H1 (cell line): ENCODE measurements around the gene ARHGEF39. TPM values are rescaled to one million over a fixed set of nuclear protein-coding genes. Genes with fewer than 3 reads are reported as not detected.

Experiments
- EP300 ChIP-seq, 2 experiments: IDR thresholded peaks; 1 replicate in 1 of 2; 2 replicates in 1 of 2; pipeline ENCODE4 v1.6.1; 2011 to 2012; ENCODE audit warnings: low read depth in 2 of 2, low read length in 2 of 2, mild to moderate bottlenecking in 2 of 2, borderline replicate concordance in 1 of 2, inconsistent platforms in 1 of 2, moderate library complexity in 1 of 2
- KDM4A ChIP-seq: IDR thresholded peaks from one replicate; pipeline ENCODE4 v1.7.1; 2012; ENCODE audit warnings: low read depth, mild to moderate bottlenecking, moderate library complexity, low read length, inconsistent platforms; ENCODE audit not compliant: severe bottlenecking
- SAP30 ChIP-seq: fragments of 300-600 bp; sonication (generic); IDR thresholded peaks from 2 replicates; pipeline ENCODE4 v1.7.1; 2012; ENCODE audit warnings: low read length, moderate library complexity, mild to moderate bottlenecking, inconsistent platforms; ENCODE audit not compliant: insufficient read depth, insufficient replicate concordance
- SP1 ChIP-seq: IDR thresholded peaks from 2 replicates; pipeline ENCODE4 v1.6.1; 2011; ENCODE audit warnings: low read depth, low read length
- polyA plus RNA-seq, 7 experiments: library from polyadenylated mRNA; depleted of rRNA in 3 of 7; stranded (reverse) in 5 of 7; unstranded in 2 of 7; fragments of >200 nt in 5 of 7; fragments of 200-250 nt in 2 of 7; gene quantifications; 1 replicate in 5 of 7; 2 replicates in 1 of 7; 4 replicates in 1 of 7; pipeline versions ENCODE4 v1.2.1 to v1.2.3, GENCODE V29; 2011 to 2013; ENCODE audit warnings: missing spikeins in 2 of 7, mixed read lengths in 2 of 7
- total RNA-seq: library from RNA; stranded (reverse); fragmentation: NEBNext Ultra II Directional; extraction: Animal tissue kit (Norgen Biotek cat#: 25700); gene quantifications from 2 replicates; pipeline ENCODE4 v1.2.1, GENCODE V29; 2021
- TF ChIP-seq, protein P1 (sequence below): IDR thresholded peaks from 2 replicates; pipeline ENCODE4 v1.6.1; 2011; ENCODE audit warnings: low read depth, mild to moderate bottlenecking, low read length; ENCODE audit not compliant: insufficient read depth

ARHGEF39 gene
- total and polyA plus RNA-seq, 2 of the 8 experiments (the other 6 are each of a cell fraction or from before 2014, with no cell fraction given): 18.6 to 18.7 TPM

DNA sequence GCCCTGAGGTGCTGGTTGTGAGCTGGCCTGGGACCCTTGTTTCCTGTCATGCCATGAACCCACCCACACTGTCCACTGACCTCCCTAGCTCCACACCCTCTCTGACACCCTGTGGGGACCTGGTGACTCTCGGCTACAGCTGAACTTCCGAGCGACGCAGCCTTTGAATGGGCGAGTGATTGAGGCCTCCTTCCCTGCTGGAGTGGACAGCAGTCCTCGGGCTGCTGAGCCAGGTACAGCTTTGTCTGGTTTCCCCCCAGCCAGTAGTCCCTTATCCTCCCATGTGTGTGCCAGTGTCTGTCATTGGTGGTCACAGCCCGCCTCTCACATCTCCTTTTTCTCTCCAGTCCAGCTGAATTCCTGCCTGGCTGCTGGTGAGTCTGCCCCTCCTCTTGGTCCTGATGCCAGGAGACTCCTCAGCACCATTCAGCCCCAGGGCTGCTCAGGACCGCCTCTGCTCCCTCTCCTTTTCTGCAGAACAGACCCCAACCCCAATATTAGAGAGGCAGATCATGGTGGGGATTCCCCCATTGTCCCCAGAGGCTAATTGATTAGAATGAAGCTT, 14.9 kb upstream of the ARHGEF39 start (continued):
- TF ChIP-seq SAP30 (no peak), SP1 (no peak), EP300 (IDR thresholded peaks at IDR 0.05; ENCODE audit: borderline replicate concordance in 1 of 2, low read depth in 2 of 2, low read length in 2 of 2) (no peak), KDM4A (no peak)
- TF ChIP-seq, protein P1, sequence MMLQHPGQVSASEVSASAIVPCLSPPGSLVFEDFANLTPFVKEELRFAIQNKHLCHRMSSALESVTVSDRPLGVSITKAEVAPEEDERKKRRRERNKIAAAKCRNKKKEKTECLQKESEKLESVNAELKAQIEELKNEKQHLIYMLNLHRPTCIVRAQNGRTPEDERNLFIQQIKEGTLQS: no peak
